Mesodermal cell (in vitro differentiated cells): ENCODE results near the gene ASTN2.

Source experiments
- H3K27ac ChIP-seq: 2 replicates; pipeline ENCODE4 v1.7.0; 2013; ENCODE audit warnings: mild to moderate bottlenecking, low read depth, low read length, moderate library complexity; ENCODE audit not compliant: severe bottlenecking
- H3K36me3 ChIP-seq: 2 replicates; pipeline ENCODE4 v1.7.1; 2013; ENCODE audit warnings: mild to moderate bottlenecking, low read length, moderate library complexity; ENCODE audit not compliant: control insufficient read depth, insufficient read depth
- H3K4me1 ChIP-seq: one replicate; pipeline ENCODE4 v1.7.1; 2013; ENCODE audit warnings: mild to moderate bottlenecking, low read length; ENCODE audit not compliant: insufficient read depth, control insufficient read depth, poor library complexity, severe bottlenecking
- H3K4me3 ChIP-seq: 2 replicates; pipeline ENCODE4 v1.7.0; 2013; ENCODE audit warnings: low read length, control low read depth, mild to moderate bottlenecking; ENCODE audit not compliant: insufficient read depth, poor library complexity, severe bottlenecking; ENCODE audit errors: extremely low read depth
- H3K9me3 ChIP-seq: 2 replicates; pipeline ENCODE4 v1.7.1; 2013; ENCODE audit warnings: mild to moderate bottlenecking, low read length, moderate library complexity; ENCODE audit not compliant: control insufficient read depth
- WGBS, 2 experiments: methylation state at CpG; one replicate each; pipeline ENCODE4 v1.1.5; 2013; ENCODE audit warnings: missing lambda C conversion rate in 2 of 2; ENCODE audit not compliant: insufficient coverage in 2 of 2; 5-methylcytosine and 5-hydroxymethylcytosine counted together

ASTN2 gene

DNA sequence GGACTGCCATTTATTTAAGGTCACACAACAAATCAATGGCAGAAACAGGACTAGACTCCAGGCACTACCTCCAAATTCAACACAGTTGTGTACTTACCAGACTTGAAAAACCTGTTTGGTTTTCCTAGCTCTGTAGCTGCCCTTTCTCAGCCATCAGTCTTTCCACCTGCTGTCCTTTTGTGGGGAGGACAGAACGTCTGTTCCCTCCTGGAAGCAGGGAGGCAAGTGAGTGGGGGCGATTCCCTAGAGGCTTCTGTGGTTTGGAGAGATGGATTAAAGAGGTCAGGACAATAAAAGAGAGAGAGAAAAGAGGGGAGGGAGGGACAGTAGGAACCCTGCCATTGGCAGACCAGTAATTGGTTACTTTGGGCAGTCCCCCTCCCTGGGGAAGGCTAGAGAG, 14.7 kb downstream of the ASTN2 start:
- Histone ChIP-seq H3K36me3 (no peaks in the 10 kb centered on the region), H3K4me3 (no peak overlapping the region), H3K4me1 (peaks cover 7% of the 10 kb centered on the region), H3K9me3 (no peaks in the 10 kb centered on the region), H3K27ac (no peak overlapping the region)
- 40 to 78% methylated on average over 1 to 2 of the region's 2 CpGs for WGBS, 2 experiments

DNA sequence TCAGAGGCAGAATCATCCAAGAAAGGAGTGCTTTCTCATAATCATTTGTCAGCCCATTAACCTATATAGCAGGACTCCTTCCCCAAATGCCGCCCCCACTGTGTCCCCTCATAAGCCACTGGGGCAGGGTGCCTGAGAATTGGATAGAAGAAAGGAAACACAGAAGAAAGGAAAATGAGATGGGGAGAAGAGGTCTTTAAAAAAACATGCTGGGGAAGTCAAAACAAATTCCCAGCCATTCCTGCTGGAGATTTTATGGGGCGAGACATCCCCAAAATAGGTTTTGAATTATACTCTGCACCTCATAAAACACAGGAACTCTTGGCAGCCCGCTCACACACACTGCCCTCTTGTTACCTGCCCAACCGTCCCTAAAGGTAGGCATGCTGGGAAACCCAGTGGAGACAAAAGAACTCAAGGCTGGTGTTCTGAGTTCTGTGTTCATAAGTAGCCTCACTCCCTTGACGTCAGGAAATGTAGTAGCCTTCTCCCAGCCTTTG, 19.7 kb downstream of the ASTN2 start:
- Histone ChIP-seq H3K9me3 (no peaks in the 10 kb centered on the region), H3K36me3 (no peaks in the 10 kb centered on the region), H3K27ac (no peak overlapping the region), H3K4me1 (no peaks in the 10 kb centered on the region), H3K4me3 (no peak overlapping the region)
- WGBS, 2 experiments: 86% methylated on average over 2 of the region's 5 CpGs; no CpG with 5 or more reads in 1 of the 2 experiments

DNA sequence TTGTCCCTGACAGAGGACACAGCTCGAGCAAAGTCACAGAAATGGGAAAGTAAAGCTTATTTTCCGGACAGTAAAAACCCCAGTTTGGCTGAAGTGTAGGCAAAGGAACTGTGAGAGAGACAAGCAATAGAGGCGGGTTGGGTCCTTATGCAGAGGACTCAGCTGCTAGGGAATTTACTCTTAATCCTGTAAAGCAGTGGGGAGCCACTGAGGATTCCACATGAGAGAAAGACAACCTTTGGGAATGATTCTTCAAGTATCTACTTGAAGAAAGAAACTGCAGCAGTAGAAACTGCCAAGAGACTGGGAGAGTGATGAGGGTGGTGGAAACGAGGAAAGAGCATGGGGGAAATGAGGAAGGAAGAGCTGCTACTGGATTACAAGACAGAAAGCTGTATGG, 20.2 kb downstream of the ASTN2 start:
- WGBS, 2 experiments: 65 to 77% methylated on average over 3 to 4 of the region's 4 CpGs
- Histone ChIP-seq H3K27ac (no peak overlapping the region), H3K4me1 (no peaks in the 10 kb centered on the region), H3K4me3 (no peak overlapping the region), H3K36me3 (no peaks in the 10 kb centered on the region), H3K9me3 (no peaks in the 10 kb centered on the region)

DNA sequence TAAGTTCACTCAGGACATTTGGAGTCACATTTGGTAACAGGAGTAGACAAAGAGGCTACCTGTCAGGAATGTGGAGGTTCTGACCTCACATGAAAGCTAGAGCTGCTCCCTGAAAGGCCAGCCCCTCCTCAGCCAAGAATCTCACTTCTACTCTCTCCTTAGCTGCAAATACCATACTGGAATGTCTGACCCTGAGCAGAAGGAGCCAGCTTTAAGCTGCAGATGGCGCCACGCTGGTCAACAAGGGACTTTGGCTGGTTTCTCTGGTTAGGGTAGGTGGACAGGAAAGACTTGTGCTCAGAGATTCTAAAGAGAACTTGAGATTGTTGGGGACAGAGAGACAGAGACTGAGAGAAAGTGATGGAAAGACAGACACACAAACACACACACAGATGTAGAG, 21.9 kb downstream of the ASTN2 start:
- Histone ChIP-seq H3K9me3 (no peaks in the 10 kb centered on the region), H3K27ac (no peak overlapping the region), H3K36me3 (no peaks in the 10 kb centered on the region), H3K4me1 (no peaks in the 10 kb centered on the region), H3K4me3 (no peak overlapping the region)
- WGBS, 2 experiments: 65% methylated on average over 2 of the region's 2 CpGs; no CpG with 5 or more reads in 1 of the 2 experiments

DNA sequence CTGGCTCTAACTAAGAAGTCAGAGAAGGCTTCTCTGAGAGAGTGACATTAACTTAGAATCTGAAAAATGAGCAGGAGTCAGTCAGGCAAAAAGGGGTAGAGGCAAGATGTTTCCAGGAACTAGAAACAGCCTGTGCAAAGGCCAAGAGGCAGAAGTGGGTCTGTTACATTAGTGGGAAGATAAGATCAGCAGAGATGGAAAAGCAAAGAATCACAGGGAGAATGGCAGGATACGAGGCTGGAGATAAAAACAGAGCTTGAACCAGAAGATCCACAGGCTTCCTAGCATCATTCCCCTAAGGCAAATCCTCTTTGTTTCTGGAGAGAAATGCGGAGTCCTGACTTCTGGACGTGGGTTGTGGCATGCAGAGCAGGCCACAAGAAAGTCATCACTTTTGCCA, 27.4 kb downstream of the ASTN2 start:
- H3K27ac ChIP-seq: no peak overlapping the region
- 49 to 50% methylated on average over 2 to 3 of the region's 3 CpGs for WGBS, 2 experiments

DNA sequence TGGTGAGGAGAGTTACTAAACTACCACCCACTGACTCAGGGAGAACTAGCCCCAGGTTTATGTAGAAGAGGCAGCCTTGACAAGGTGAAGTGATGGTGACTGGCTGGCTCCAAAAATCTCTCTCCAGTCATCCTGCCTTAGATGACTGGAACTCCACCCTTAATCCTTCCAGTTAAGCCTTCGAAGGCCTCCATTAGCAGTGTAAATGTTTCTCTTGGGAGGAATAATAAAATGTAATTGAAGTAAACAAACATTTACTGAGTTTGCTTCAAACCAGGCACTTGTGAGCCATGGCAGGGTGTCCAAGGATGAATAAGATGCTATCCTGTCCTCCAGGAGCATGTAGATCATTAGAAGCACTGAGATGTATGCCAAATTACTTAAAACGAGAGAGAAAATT, 35.5 kb downstream of the ASTN2 start:
- H3K9me3 ChIP-seq: no peaks in the 10 kb centered on the region
- no CpG with 5 or more reads among the region's 2 CpGs for WGBS, 2 experiments
- no peak overlapping the region for H3K4me3 ChIP-seq

More for the DNA sequence above, 27.4 kb downstream of the ASTN2 start:
- H3K36me3 ChIP-seq: no peaks in the 10 kb centered on the region
- H3K4me3 ChIP-seq: no peak overlapping the region
- H3K9me3 ChIP-seq: no peaks in the 10 kb centered on the region
- no peaks in the 10 kb centered on the region for H3K4me1 ChIP-seq

DNA sequence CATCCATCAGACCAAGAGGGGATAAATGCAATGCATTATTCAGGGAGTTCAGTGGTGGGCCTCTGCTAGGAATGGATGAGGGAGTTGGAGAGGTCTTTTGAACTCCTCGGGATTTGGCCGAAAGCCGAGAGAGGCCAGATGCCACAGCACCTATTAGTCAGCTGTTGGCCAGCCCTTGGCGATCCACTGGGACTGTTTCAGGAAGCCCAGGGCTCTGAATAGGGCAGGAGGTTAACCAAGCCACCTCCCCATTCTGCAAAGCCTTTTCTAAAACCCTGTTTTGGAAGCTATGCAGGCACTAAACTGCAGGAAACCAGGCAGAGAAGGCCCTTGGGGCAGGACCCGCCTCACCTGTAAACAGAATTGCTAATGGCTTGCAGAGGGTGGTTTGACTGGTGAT, 37.8 kb downstream of the ASTN2 start:
- Histone ChIP-seq H3K4me1 (no peaks in the 10 kb centered on the region), H3K9me3 (no peaks in the 10 kb centered on the region), H3K36me3 (no peaks in the 10 kb centered on the region), H3K4me3 (no peak overlapping the region), H3K27ac (no peak overlapping the region)
- WGBS, 2 experiments: 73 to 79% methylated on average over 4 of the region's 5 CpGs

More for the DNA sequence above, 35.5 kb downstream of the ASTN2 start:
- H3K4me1 ChIP-seq: no peaks in the 10 kb centered on the region
- no peaks in the 10 kb centered on the region for H3K36me3 ChIP-seq
- H3K27ac ChIP-seq: no peak overlapping the region

DNA sequence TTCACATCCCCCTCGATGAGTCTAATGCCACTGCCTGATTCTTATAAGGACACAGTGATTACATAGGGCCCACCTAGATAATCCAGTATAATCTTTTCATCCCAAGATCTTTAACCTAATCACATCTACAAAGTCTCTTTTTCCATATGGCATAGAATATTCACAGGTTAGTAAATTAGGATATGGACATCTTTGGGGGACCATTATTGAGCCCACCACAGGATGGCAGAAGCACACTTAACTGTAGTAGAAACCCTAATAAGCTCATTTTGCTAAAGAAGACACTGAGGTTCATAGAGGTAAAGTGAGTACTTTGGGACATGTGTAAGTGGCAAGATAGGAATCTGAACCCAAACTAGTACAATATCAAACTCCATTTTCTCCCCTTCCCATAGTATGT, 38.9 kb downstream of the ASTN2 start:
- Histone ChIP-seq H3K36me3 (no peaks in the 10 kb centered on the region), H3K27ac (no peak overlapping the region), H3K9me3 (no peaks in the 10 kb centered on the region), H3K4me1 (no peaks in the 10 kb centered on the region), H3K4me3 (no peak overlapping the region)
- WGBS, 2 experiments: 88 to 92% methylated on average over 1 of the region's 1 CpG

DNA sequence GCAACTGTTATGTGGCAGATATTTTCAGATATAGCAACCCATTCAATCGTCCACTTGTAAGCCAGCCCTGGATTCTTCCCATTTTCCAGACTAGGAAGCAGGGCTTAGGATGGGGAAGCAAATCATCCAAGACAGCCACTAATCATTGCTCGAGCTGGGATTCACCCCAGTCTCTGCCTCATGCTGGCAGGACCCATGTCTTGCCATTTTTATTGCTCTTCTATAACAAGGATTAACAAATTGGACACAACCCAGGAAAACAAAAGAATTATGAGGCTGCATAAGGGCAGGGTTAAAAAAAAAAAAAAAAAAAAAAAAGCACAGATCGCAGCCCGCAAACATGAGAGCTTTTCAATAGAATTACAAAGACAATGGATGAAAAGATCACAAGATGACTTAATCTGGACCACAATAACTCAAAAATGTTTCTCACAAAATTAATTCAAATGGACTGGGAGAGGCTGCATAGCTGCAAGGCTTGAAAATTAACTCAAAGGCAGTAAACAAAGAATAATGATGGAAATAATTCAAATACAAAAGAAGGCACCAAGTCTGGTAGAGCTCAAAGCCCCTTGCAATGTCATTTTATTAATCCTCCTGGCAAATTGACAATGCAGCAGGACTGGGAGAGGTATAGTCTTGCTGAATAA, 40.7 kb downstream of the ASTN2 start:
- WGBS, 2 experiments: 20 to 100% methylated on average over 1 of the region's 4 CpGs

DNA sequence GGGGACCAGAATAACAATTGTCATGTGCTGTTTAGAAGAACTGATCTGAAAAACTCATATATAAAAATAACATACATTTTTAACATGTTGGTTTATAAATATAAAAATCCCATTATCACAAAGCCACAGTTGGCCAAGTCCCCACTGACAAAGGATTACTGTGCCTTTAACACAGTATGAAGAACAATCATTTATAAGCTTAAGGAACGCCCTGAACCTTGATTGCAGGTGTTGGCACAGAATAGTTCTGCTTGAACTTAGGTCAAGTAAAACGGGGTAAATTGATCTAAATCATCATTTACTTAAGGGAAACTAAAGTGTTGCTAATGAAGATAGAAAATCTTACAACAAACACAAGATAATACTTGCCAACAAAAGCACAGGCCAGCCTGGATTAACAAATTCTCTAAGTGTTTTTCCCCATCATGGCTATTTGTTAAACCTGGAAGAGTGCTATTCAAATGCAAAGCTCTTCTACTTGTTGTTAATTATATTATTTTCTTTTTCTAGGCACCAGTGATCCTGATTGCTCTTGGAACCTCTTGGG, 46.1 kb downstream of the ASTN2 start:
- Histone ChIP-seq H3K4me3 (no peak overlapping the region), H3K27ac (no peak overlapping the region), H3K4me1 (no peaks in the 10 kb centered on the region), H3K9me3 (no peaks in the 10 kb centered on the region), H3K36me3 (no peaks in the 10 kb centered on the region)
- WGBS, 2 experiments: no CpG with 5 or more reads among the region's 2 CpGs

More for the DNA sequence above, 40.7 kb downstream of the ASTN2 start:
- Histone ChIP-seq H3K36me3 (no peaks in the 10 kb centered on the region), H3K9me3 (no peaks in the 10 kb centered on the region), H3K4me1 (no peaks in the 10 kb centered on the region), H3K27ac (no peak overlapping the region), H3K4me3 (no peak overlapping the region)

DNA sequence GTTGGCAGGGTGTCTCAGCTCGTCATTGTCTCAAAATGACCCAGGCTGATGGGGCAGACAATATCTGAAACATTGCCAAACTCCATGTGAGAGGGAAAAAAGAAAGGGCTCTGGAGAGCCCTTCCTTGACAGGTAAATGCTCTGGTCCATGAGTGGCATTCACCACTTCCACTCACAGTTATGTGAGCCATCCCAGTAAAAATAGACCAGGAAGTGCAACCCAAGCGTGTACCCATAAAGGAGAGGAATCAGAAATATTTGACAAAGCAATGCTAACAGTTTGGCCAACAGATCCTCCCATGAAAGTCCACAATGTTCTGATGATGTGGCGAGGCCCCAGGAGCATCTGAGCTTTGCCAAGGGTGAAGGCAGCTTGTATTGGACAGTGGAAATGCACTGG, 49.4 kb downstream of the ASTN2 start:
- no peaks in the 10 kb centered on the region for H3K4me1 ChIP-seq
- WGBS, 2 experiments: 85 to 90% methylated on average over 2 of the region's 3 CpGs
- H3K36me3 ChIP-seq: no peaks in the 10 kb centered on the region
- H3K9me3 ChIP-seq: no peaks in the 10 kb centered on the region
- no peak overlapping the region for H3K4me3 ChIP-seq
- H3K27ac ChIP-seq: no peak overlapping the region
